Upper lobe of left lung (tissue), 4 donors: ENCODE data around the gene HEXB.

Experiments
- POLR2A ChIP-seq, 4 donors: fragments of 450-650 bp; IDR thresholded peaks; one replicate each; pipeline ENCODE4 v1.5.1; 2016 to 2017; ENCODE audit warnings: antibody characterized with exemption in 4 of 4, mild to moderate bottlenecking in 2 of 4
- POLR2AphosphoS5 ChIP-seq, 2 donors: sonication (generic); formaldehyde crosslinking; IDR thresholded peaks; one replicate each; pipeline ENCODE4 v1.5.1; 2017; ENCODE audit warnings: antibody characterized with exemption in 2 of 2
- TF ChIP-seq, protein P1 (sequence below), 6 experiments: fragments of 450-650 bp in 4 of 6; fragments of 200-600 bp in 2 of 6; sonication (generic) in 2 of 6; IDR thresholded peaks; one replicate each; pipeline ENCODE4 v1.5.1; 2016 to 2019; ENCODE audit warnings: antibody characterized with exemption in 6 of 6

DNA sequence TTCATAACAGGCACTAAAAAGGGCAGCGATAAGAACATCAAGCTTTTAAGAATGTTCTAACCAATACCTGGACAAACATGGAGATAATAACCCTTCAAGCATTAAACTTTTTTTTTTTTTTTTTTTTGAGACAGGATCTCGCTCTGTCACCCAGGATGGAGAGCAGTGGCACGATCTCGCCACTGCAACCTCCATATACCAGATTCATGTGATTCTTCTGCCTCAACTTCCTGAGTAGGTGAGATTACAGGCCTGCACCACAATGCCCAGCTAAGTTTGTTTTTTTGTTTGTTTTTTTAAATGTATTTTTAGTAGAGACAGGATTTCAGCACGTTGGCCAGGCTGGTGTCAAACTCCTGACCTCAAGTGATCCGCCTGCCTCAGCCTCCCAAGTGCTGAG, 29.8 kb upstream of the HEXB start:
- TF ChIP-seq, protein P1, sequence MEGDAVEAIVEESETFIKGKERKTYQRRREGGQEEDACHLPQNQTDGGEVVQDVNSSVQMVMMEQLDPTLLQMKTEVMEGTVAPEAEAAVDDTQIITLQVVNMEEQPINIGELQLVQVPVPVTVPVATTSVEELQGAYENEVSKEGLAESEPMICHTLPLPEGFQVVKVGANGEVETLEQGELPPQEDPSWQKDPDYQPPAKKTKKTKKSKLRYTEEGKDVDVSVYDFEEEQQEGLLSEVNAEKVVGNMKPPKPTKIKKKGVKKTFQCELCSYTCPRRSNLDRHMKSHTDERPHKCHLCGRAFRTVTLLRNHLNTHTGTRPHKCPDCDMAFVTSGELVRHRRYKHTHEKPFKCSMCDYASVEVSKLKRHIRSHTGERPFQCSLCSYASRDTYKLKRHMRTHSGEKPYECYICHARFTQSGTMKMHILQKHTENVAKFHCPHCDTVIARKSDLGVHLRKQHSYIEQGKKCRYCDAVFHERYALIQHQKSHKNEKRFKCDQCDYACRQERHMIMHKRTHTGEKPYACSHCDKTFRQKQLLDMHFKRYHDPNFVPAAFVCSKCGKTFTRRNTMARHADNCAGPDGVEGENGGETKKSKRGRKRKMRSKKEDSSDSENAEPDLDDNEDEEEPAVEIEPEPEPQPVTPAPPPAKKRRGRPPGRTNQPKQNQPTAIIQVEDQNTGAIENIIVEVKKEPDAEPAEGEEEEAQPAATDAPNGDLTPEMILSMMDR (IDR thresholded peaks at IDR 0.05): no peak
- TF ChIP-seq POLR2A (IDR thresholded peaks at IDR 0.05) (no peak), POLR2AphosphoS5 (IDR thresholded peaks at IDR 0.05) (no peak)
